GM12873 (cell line): ENCODE data around the gene LTA.

Experiments
- CTCF ChIP-seq: IDR thresholded peaks from 2 replicates; pipeline ENCODE4 v1.5.1; 2012; ENCODE audit warnings: low read depth, mild to moderate bottlenecking, moderate library complexity, low read length, control low read depth; ENCODE audit not compliant: insufficient read depth; ENCODE audit errors: missing control alignments

Gene LTA

GRCh38 chr6:31556307-31556706 lies 15.8 kb upstream of the LTA start:
- TF ChIP-seq CTCF, result no peak

- no peak for TF ChIP-seq CTCF
Measured at GRCh38 chr6:31557443-31558317, 14.4 kb upstream of the LTA start.

GRCh38 chr6:31558318-31558625 lies 13.8 kb upstream of the LTA start:
- no peak for TF ChIP-seq CTCF

GRCh38 chr6:31558631-31559500 lies 13.2 kb upstream of the LTA start:
- no peak for TF ChIP-seq CTCF

- TF ChIP-seq CTCF, result no peak
Measured at GRCh38 chr6:31559606-31559957, 12.5 kb upstream of the LTA start.

GRCh38 chr6:31559958-31560696 lies 12.0 kb upstream of the LTA start:
- TF ChIP-seq CTCF, result no peak

GRCh38 chr6:31560697-31561058 lies 11.4 kb upstream of the LTA start:
- no peak for TF ChIP-seq CTCF
